GM18870 (cell line): ENCODE results near the gene PKP4.
"Not testable (repeated sequence)": the region's sequence is repeated elsewhere in the genome, so short reads cannot be mapped to it uniquely, and the experiment has no call there.

Experiments used
- ATAC-seq: cut with Tn5 transposase; IDR thresholded peaks from one replicate; pipeline ENCODE4 v1.9.1; 2021; ENCODE audit warnings: moderate library complexity; ENCODE audit not compliant: unreplicated experiment

Gene PKP4

GRCh38 chr2:158671360-158672245, 214.9 kb downstream of the PKP4 start:
- ATAC-seq, result no peak

GRCh38 chr2:158676295-158676694, 219.5 kb downstream of the PKP4 start:
- no peak for ATAC-seq

GRCh38 chr2:158676696-158677095, 219.9 kb downstream of the PKP4 start:
- no peak for ATAC-seq

GRCh38 chr2:158677542-158677941, 220.8 kb downstream of the PKP4 start:
- ATAC-seq, result no peak

GRCh38 chr2:158681816-158682215, 225.1 kb downstream of the PKP4 start:
- no peak for ATAC-seq

- no peak for ATAC-seq
These were observed 228.9 kb downstream of the PKP4 start for GRCh38 chr2:158685646-158686045.

GRCh38 chr2:158686210-158686691, 229.5 kb downstream of the PKP4 start:
- ATAC-seq, result no peak

GRCh38 chr2:158687315-158687714, 230.6 kb downstream of the PKP4 start:
- ATAC-seq, result no peak

- no peak for ATAC-seq
These were observed 232.0 kb downstream of the PKP4 start for GRCh38 chr2:158688721-158689120.

- ATAC-seq, result no peak
These were observed 232.6 kb downstream of the PKP4 start for GRCh38 chr2:158689391-158689790.

GRCh38 chr2:158690823-158691222, 234.1 kb downstream of the PKP4 start:
- ATAC-seq, result no peak

- no peak for ATAC-seq
These were observed 234.9 kb downstream of the PKP4 start for GRCh38 chr2:158691619-158692018.

- no peak for ATAC-seq
These were observed 235.8 kb downstream of the PKP4 start for GRCh38 chr2:158692372-158693103.

GRCh38 chr2:158693476-158693875, 236.7 kb downstream of the PKP4 start:
- ATAC-seq, result no peak

GRCh38 chr2:158695305-158695704, 238.6 kb downstream of the PKP4 start:
- no peak for ATAC-seq

- ATAC-seq, result not testable (repeated sequence)
These were observed 239.0 kb downstream of the PKP4 start for GRCh38 chr2:158695744-158696143.

GRCh38 chr2:158699323-158699722, 242.6 kb downstream of the PKP4 start:
- no peak for ATAC-seq

GRCh38 chr2:158701101-158701500, 244.3 kb downstream of the PKP4 start:
- ATAC-seq, result no peak

GRCh38 chr2:158702740-158703139, 246.0 kb downstream of the PKP4 start:
- ATAC-seq, result no peak

GRCh38 chr2:158704724-158705465, 248.1 kb downstream of the PKP4 start:
- not testable (repeated sequence) for ATAC-seq
